ENCODE measurements around the gene BRIP1.

BRIP1 gene

DNA sequence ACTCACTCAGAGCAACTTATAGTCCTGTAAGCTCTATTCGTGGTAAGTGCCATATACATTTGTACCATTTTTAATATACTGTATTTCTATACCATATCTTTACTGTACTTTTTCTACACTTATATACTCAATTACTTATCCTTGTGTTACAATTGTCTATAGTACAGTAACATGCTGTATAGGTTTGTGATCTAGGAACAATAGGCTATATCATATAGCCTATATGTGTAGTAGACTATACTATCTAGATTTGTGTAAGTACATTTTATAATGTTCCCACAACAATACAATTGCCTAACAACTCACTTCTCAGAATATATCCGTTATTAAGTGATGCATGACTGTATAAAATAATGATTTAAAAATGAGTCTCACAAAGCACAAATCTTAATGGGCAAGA is 149.0 kb downstream of the BRIP1 start:
- Histone ChIP-seq H3K27me3 (replicated peaks; ENCODE audit: control insufficient read depth, insufficient read depth, low read length) (no peaks in the 10 kb centered on the region), H3K4me3 (replicated peaks; ENCODE audit: low read depth, low read length) (no peak overlapping the region), H3K36me3 (ENCODE audit: control insufficient read depth, insufficient read depth, low read length) (no peaks in the 10 kb centered on the region)
- DNase-seq (ENCODE audit: extremely low read depth, insufficient read length): no peak
- TF ChIP-seq, protein P1, sequence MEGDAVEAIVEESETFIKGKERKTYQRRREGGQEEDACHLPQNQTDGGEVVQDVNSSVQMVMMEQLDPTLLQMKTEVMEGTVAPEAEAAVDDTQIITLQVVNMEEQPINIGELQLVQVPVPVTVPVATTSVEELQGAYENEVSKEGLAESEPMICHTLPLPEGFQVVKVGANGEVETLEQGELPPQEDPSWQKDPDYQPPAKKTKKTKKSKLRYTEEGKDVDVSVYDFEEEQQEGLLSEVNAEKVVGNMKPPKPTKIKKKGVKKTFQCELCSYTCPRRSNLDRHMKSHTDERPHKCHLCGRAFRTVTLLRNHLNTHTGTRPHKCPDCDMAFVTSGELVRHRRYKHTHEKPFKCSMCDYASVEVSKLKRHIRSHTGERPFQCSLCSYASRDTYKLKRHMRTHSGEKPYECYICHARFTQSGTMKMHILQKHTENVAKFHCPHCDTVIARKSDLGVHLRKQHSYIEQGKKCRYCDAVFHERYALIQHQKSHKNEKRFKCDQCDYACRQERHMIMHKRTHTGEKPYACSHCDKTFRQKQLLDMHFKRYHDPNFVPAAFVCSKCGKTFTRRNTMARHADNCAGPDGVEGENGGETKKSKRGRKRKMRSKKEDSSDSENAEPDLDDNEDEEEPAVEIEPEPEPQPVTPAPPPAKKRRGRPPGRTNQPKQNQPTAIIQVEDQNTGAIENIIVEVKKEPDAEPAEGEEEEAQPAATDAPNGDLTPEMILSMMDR (IDR thresholded peaks at IDR 0.05; ENCODE audit: insufficient read depth, low read length, poor library complexity, severe bottlenecking): no peak

GRCh38 chr17:61713035-61713434 is 150.3 kb downstream of the BRIP1 start:
- no peaks in the 10 kb centered on the region for H3K36me3 ChIP-seq (ENCODE audit: control insufficient read depth, insufficient read depth, low read length)

GRCh38 chr17:61710546-61710945 is 152.8 kb downstream of the BRIP1 start:
- no peak for DNase-seq (ENCODE audit: extremely low read depth, insufficient read length)
- H3K36me3 ChIP-seq (ENCODE audit: control insufficient read depth, insufficient read depth, low read length): no peaks in the 10 kb centered on the region
- no peaks in the 10 kb centered on the region for H3K27me3 ChIP-seq (replicated peaks; ENCODE audit: control insufficient read depth, insufficient read depth, low read length)
- H3K4me3 ChIP-seq (replicated peaks; ENCODE audit: low read depth, low read length): no peak overlapping the region
- TF ChIP-seq, protein P1 (IDR thresholded peaks at IDR 0.05; ENCODE audit: insufficient read depth, low read length, poor library complexity, severe bottlenecking): no peak

More at GRCh38 chr17:61713035-61713434, 150.3 kb downstream of the BRIP1 start:
- Histone ChIP-seq H3K27me3 (replicated peaks; ENCODE audit: control insufficient read depth, insufficient read depth, low read length) (no peaks in the 10 kb centered on the region), H3K4me3 (replicated peaks; ENCODE audit: low read depth, low read length) (no peak overlapping the region)
- TF ChIP-seq, protein P1 (IDR thresholded peaks at IDR 0.05; ENCODE audit: insufficient read depth, low read length, poor library complexity, severe bottlenecking): no peak
- no peak for DNase-seq (ENCODE audit: extremely low read depth, insufficient read length)

GRCh38 chr17:61709567-61709966 is 153.8 kb downstream of the BRIP1 start:
- no peak overlapping the region for H3K4me3 ChIP-seq (replicated peaks; ENCODE audit: low read depth, low read length)
- TF ChIP-seq, protein P1 (IDR thresholded peaks at IDR 0.05; ENCODE audit: insufficient read depth, low read length, poor library complexity, severe bottlenecking): no peak
- no peaks in the 10 kb centered on the region for H3K27me3 ChIP-seq (replicated peaks; ENCODE audit: control insufficient read depth, insufficient read depth, low read length)
- no peaks in the 10 kb centered on the region for H3K36me3 ChIP-seq (ENCODE audit: control insufficient read depth, insufficient read depth, low read length)
- DNase-seq (ENCODE audit: extremely low read depth, insufficient read length): no peak

DNA sequence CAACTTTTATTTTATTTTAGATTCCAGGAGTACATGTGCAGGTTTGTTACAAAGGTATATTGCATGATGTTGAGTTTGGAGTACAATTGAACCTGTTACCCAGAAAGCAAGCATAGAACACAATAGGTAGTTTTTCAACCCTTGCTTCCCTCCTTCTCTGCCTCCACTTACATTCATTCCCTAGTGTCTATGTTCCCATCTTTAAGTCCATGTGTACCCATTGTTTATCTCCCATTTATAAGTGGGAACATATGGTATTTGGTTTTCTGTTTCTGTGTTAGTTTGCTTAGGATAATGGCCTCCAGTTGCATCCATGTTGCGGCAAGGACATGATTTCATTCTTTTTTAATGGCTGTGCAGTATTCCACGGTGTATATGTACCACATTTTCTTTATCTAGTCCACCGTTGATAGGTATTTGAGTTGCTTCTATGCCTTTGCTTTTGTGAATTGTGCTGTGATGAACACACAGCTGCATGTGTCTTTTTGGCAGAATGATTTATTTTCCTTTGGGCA is 158.3 kb downstream of the BRIP1 start:
- no peaks in the 10 kb centered on the region for H3K36me3 ChIP-seq (ENCODE audit: control insufficient read depth, insufficient read depth, low read length)
- H3K27me3 ChIP-seq (replicated peaks; ENCODE audit: control insufficient read depth, insufficient read depth, low read length): no peaks in the 10 kb centered on the region
- no peak overlapping the region for H3K4me3 ChIP-seq (replicated peaks; ENCODE audit: low read depth, low read length)
- DNase-seq (ENCODE audit: extremely low read depth, insufficient read length): no peak
- TF ChIP-seq, protein P1 (IDR thresholded peaks at IDR 0.05; ENCODE audit: insufficient read depth, low read length, poor library complexity, severe bottlenecking): no peak

- Histone ChIP-seq H3K36me3 (ENCODE audit: control insufficient read depth, insufficient read depth, low read length) (no peaks in the 10 kb centered on the region), H3K27me3 (replicated peaks; ENCODE audit: control insufficient read depth, insufficient read depth, low read length) (no peaks in the 10 kb centered on the region), H3K4me3 (replicated peaks; ENCODE audit: low read depth, low read length) (no peak overlapping the region)
- TF ChIP-seq, protein P1 (IDR thresholded peaks at IDR 0.05; ENCODE audit: insufficient read depth, low read length, poor library complexity, severe bottlenecking): no peak
- DNase-seq (ENCODE audit: extremely low read depth, insufficient read length): no peak
Measured at GRCh38 chr17:61702450-61702849, 160.9 kb downstream of the BRIP1 start.

Data from GM06990 (cell line).